ENCODE data around the gene WSB1. TPM values are rescaled to one million over a fixed set of nuclear protein-coding genes. Genes with fewer than 3 reads are reported as not detected.
"Not testable (repeated sequence)": the region's sequence is repeated elsewhere in the genome, so short reads cannot be mapped to it uniquely, and the experiment has no call there.

WSB1 gene
- total RNA-seq, 1 experiment from 2014 or later, result 53.2 TPM

DNA sequence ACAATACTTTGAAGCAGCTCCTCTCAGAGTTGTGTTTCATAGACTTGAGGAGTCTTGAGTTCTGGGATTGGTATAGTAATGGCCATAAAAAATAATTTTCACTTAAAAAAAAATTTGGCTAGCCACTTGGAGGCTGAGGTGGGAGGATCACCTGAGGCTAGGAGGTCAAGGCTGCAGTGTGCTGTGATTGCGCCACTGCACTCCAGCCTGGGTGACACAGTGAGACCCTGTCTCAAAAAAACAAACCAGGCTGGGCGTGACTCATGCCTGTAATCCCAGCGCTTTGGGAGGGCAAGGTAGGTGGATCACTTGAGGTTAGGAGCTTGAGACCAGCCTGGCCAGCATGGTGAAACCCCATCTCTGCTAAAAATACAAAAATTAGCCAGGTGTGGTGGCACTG, 14.8 kb upstream of the WSB1 start:
- DNase-seq (ENCODE audit: low spot score), result not testable (repeated sequence)

GRCh38 chr17:27280527-27280926, 13.4 kb upstream of the WSB1 start:
- no peak for DNase-seq (ENCODE audit: low spot score)

- DNase-seq (ENCODE audit: low spot score), result no peak
Measured at GRCh38 chr17:27281438-27281837, 12.5 kb upstream of the WSB1 start.

- no peak for DNase-seq (ENCODE audit: low spot score)
Measured at GRCh38 chr17:27282054-27282551, 11.8 kb upstream of the WSB1 start.

DNA sequence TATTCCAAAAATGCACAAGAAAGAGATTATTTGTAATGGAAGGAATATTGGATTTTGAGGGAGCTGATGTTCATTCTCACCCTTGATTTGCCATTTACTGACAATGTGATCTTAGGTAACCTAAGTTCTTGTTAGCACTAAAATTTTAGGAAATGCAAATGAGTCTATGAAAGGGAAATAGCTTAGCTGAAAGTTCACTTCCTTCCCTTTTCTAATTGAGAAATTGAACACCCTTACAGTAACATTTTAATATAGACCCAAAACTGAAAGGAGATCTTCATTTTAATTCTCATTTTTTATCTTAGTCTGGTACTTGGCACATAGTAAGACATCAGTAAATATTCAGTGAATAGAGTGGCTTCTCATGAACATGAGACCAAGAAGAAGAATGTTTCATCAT, 10.9 kb upstream of the WSB1 start:
- DNase-seq (ENCODE audit: low spot score), result no peak

GRCh38 chr17:27283751-27284150, 10.2 kb upstream of the WSB1 start:
- no peak for DNase-seq (ENCODE audit: low spot score)

GRCh38 chr17:27284811-27285415, 9.0 kb upstream of the WSB1 start:
- DNase-seq (ENCODE audit: low spot score), result no peak

GRCh38 chr17:27285516-27285915, 8.4 kb upstream of the WSB1 start:
- DNase-seq (ENCODE audit: low spot score), result no peak

- DNase-seq (ENCODE audit: low spot score), result no peak
Measured at GRCh38 chr17:27288183-27288582, 5.7 kb upstream of the WSB1 start.

- no peak for DNase-seq (ENCODE audit: low spot score)
Measured at GRCh38 chr17:27289856-27290255, 4.1 kb upstream of the WSB1 start.

DNA sequence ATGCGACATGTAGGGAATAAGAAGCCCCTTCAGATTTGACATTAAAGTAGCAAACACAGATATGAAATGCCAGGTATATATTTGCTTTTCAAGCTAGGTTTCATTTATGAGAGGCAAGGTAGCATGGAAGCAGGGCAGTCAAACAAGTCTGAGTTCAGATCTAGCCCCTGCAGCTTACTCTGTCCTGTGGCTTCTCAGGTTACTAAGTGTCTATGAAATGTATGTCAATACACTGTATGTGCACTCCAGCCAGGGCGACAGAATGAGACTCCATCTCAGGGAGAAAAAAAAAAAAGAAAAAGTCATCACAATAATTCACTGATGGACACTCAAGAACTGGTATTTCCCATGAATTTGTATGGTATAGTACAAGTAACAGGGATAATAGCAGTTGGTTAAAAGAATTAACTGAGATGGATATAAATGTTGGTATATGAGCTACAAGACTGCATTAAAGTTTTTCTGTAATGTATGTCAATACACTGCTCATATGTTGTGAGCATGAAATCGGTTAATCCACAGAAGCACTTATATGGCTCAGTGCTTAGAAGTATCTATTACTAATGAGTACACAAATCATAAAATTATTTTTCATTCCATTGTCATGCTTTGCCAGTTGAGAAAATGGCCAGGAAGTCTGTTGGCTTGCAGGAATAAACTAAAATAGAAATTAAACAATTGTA, 2.9 kb upstream of the WSB1 start:
- no peak for DNase-seq (ENCODE audit: low spot score)

DNA sequence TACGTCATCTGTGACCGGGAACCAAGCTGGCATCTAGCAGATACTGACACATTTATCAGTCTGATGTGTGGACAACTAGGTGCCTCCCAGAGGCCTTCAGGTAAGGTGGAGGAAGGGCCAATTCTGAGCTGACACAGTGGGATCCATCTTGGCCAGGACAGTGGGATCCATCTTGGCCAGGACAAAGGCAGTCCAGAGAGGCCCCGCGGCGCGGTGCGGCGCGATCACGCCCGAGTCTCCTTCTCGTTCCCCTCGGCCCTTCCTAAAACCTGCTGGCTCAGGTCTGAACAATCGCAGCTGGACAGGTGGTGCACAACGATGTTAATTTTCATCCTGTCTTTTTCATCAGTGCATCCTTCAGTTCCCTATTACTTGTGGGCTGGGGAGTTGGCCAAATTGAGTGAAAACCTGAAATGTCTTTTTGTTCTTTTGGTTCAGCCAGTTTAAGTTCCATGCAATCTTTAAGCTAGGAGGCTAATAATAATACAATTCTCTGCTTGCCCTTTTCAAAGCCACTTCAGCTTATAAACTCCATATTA, 486 bp upstream of the WSB1 start:
- no peak for DNase-seq (ENCODE audit: low spot score)

- peak; percentile 87 for DNase-seq (ENCODE audit: low spot score)
Measured at GRCh38 chr17:27294689-27295630, 1.0 kb downstream of the WSB1 start.

DNA sequence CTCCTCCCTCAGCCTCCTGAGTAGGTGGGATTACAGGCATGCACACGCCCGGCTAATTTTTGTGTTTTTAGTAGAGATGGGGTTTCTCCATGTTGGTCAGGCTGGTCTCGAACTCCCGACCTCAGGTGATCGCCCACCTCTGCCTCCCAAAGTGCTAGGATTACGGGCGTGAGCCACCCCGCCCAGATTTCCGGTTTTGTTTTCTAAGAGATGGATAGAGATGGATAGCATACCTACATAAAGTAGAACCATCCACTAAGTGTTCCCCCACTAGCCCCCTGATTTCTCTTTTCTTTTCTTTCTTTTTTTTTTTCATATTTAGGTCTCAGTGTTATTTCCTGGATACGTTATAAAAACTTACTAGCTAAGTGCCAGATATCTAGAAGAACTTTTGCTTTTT, 2.0 kb downstream of the WSB1 start:
- DNase-seq (ENCODE audit: low spot score), result no peak

DNA sequence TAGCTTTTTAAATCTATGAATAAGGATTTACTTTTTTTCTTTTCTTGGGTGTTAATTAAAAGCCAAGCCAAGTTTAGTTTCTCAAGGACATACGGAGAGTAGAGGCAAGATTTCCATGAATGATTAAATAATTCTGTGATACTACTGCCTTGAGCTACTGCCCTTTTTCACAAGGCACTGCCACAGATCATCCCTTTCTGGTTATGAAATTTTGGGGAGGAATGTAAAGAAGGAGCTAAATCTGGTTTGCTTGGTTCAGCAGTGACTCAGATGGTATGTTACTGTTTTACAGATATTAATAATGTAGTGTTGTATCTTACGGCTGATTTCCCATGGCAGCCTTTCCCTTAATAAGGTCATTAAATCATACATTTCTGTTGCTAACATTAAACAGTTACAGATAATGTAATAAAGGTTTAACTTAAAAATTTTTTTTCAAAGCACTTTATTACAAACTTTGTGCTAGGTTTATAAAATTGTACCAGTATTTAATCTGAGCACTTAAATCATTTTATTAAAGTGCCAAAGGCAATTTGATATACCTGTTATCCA, 2.6 kb downstream of the WSB1 start:
- DNase-seq (ENCODE audit: low spot score), result no peak

- no peak for DNase-seq (ENCODE audit: low spot score)
Measured at GRCh38 chr17:27299384-27300049, 5.6 kb downstream of the WSB1 start.

DNA sequence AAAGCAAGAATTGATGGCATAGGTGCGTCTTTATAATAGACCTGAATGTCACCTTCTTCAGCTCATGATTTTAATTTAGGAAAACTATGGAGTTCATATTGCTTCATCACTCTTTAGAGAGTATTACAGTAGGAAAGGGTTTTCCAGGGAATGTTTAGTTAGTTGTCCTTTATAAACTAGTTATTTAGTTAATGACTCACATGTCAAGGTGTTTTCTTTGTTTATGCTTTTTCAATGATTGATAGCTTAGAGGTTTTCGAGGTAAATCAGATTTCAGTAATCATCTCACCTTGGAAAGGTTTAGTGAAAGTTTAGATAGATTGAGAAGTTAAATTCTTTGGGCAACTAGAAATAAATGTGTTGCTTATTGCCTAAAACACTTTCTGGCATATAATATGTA, 9.8 kb downstream of the WSB1 start:
- DNase-seq (ENCODE audit: low spot score), result no peak

DNA sequence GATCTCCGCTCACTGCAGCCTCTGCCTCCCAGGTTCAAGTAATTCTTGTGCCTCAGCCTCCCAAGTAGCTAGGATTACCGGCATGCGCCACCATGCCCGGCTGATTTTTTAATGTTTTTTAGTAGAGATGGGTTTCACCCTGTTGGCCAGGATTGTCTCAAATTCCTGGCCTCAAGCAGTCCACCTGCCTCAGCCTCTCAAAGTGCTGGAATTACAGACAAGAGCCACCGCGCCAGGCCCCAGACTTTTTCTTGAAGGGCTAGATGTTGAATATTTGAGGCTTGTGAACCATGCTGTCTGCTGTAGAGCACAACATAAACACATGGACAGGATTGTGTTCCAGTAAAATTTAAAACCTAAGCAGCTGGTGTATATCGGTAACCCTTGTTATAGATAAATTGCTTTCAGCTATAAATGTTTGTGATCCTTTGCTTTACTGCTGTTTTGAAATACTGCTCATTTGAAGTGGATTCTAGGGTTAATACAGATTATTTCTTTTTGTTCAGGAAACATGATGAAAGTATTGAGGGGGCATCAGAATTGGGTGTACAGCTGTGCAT, 12.4 kb downstream of the WSB1 start:
- no peak for DNase-seq (ENCODE audit: low spot score)

DNA sequence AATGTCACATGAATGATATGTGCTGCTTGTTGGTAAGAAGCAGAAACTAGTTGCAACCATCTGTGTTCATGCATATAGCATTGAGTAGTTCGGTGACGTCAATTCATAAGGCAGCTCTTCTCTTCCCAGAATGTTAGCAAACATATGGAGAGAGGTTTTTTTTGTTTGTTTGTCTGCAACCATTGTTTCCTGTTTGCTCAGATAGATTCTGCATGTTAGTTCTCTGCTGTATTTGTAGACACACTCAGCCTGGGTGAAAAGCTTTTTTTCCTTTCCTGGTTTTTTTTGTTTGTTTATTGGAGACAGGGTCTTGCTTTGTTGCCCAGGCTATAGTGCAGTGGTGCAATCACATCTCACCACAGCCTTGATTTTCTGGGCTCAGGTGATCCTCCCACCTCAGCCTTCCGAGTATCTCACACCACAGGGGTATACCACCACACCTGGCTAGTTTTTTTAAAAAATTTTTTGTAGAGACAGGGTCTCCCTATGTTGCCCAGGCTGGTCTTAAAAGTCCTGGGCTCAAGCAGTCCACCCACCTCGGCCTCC, 16.7 kb downstream of the WSB1 start:
- no peak for DNase-seq (ENCODE audit: low spot score)

GRCh38 chr17:27313301-27313700, 19.4 kb downstream of the WSB1 start:
- no peak for DNase-seq (ENCODE audit: low spot score)

- DNase-seq (ENCODE audit: low spot score), result peak; percentile 84
Measured at GRCh38 chr17:27315322-27315721, 21.4 kb downstream of the WSB1 start.
